Measurements from ENCODE around the gene SCUBE2.
"Not testable (repeated sequence)": the region's sequence is repeated elsewhere in the genome, so short reads cannot be mapped to it uniquely, and the experiment has no call there.

The SCUBE2 gene

DNA sequence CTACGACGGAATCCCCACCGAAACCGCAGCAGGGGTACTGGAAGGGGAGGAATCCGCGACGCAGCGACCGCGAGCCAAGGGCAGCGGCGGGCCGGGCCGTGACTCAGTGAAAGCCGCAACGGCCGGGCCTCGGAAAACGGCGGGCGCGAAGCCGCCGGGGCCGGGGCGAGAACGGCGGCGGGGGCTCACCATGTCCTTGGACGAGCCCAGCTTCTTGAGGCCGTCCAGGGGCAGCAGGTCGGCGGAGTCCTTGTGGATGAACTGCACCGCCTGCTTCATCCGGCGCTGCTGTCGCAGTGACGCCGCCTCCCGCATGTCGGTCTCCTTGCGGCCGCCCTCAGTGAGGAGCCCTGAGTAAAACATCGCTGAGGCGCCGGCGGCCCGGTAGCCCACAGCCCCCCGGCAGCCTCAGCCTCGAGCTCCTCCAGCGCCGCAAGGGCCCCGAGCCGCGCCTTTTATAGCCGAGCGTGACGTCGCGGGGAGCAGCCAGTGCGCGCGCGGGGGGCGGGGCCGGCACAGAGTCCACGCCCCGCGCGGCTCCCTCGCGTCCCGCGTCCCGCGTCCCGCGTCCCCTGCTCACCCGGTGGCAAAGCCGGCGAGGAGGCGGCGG, 87.7 kb downstream of the SCUBE2 start, which contains the start of gene NRIP3:
NRIP3 (minus strand) TSS at position 429 of the 610 bp plus-strand sequence; CDS start at position 363, 66 bp downstream.
- DNase-seq = no peak

DNA sequence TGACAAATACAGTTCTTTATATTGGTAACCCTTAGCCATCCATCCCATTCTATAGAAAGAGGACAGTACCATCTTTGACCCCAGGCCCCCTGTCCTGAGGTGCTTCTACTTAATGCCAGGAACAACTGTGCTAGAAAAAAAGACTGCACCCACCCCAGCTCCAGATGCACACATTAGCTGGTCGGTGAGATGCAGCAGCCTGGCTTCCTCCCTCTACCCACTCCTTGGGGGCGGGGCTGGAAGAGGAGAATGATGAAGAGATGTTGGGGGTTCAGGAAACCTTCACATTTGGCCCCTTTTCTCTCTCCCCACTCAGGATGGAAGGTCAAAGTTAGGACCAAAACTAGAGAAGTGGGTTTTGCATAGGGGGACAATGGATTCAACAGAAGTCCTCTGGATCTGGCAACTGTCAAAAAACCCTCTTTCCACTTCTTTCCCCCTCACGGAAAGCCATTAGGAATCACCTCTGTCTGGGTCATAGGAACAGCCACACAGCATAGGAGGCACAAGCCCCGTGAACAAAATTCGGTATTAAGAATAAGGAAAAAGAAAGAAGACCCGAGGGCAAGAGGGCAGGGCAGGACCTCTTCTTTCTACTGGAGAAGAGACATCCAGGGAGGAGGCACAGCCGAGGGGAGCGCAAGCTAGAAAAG, 88.4 kb downstream of the SCUBE2 start:
- DNase-seq = no peak

- no peak for DNase-seq
Measured at GRCh38 chr11:9001736-9002135, 89.7 kb downstream of the SCUBE2 start.

- no peak for DNase-seq
Measured at GRCh38 chr11:8998017-8998416, 93.4 kb downstream of the SCUBE2 start.

- no peak for DNase-seq
Measured at GRCh38 chr11:8997451-8997850, 93.9 kb downstream of the SCUBE2 start.

GRCh38 chr11:8989453-8989852, 101.9 kb downstream of the SCUBE2 start:
- DNase-seq = no peak

DNA sequence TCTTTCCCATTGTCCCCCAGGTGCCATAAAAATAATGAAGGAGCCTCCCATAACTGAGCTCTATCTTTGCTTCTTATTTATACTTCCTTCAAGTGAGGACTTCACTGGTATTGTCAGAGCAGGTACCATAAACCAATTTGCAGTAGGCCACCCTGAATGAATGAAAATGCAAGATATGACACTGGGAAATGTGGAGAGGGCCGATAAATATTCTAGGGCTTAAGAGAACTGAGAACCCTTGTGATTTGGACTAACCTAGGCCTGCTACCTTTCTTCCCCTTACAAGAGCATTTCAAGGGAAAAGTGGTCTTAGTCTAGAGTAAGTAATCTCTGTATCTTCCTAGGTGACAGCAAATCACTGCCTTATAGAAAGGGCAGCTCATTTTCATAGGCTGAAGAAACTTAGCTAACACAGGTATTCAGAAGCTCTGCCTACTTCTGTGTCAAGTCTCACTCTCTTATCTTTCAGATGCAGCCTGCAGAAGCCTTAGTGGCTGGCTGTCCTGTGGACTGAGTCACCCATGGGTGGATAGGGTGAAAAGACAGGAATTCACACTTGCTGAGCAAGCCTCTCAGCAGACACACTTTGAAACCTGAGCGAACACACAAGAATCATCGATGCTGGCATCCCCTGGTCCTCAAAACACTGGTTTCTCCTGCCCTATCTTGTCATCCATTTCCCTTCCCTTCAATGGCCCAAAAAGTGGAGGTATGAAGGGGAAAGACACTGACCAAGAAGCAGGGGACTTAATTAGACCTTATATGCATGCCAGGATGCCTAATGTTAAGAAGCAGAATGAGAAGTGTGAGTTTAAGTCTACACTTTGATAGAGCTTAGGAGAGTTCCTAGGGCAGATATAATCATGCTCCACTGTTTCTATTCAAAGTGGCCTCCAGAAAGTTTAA, 102.8 kb downstream of the SCUBE2 start:
- no peak for DNase-seq

GRCh38 chr11:8987446-8987845, 104.0 kb downstream of the SCUBE2 start:
- no peak for DNase-seq

GRCh38 chr11:8986772-8987171, 104.6 kb downstream of the SCUBE2 start:
- not testable (repeated sequence) for DNase-seq

DNA sequence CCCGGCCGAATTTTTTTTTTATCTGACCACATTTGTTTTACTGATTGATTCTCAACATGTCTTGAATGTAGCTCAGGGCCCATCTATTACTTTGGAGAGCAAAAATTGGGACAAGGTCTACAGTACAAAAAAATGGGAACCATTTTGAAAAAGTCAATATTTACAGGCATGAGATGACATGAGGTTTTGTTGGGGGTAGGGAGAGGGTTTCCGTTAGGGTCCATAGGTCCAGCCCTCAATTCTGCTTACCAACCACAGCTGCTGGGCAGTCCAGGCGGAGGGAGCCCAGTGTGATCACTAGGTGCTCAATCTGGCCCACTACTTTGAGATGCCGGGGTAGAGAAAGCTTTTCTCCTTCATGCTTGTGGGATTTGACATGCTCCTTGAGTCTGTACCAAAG, 105.9 kb downstream of the SCUBE2 start:
- no peak for DNase-seq

DNA sequence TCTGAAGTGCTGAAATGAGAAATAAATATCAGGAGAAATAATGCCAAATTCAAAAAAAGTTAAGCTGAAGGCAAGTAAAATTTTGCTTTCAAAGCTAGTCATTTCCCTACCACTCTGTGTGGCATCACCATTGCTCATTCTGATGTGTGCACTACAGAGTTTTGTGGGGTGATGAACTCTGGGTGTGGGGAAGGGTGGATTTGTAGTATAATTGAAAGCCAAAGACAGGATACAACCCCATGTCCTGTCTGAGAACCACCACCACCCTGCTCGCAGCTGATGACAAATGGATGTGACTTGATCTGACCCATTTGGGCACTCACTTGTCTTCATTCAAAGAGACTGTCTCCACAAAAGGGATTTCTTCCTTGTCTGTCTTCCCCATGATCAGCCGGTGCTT, 107.8 kb downstream of the SCUBE2 start:
- no peak for DNase-seq

DNA sequence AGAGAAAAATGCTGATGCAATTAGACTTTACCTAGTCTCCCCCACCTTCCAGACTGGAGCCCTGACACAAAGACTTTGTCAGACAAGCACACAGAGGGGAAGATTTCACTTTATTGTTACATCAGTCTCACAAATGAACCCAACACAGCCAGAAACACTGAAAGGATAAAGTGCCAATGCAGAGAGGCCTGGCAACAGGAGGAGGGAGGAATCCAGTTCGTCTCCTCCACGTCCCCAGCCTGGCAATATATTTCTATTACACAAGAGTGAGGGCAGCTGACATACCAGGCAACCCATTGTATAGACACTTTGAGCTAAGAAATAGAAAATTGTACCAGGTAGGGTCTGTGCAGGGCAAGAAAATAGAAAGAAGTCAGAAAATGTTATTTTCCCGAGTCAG, 110.9 kb downstream of the SCUBE2 start:
- no peak for DNase-seq

GRCh38 chr11:8979365-8979764, 112.0 kb downstream of the SCUBE2 start:
- DNase-seq = not testable (repeated sequence)

DNA sequence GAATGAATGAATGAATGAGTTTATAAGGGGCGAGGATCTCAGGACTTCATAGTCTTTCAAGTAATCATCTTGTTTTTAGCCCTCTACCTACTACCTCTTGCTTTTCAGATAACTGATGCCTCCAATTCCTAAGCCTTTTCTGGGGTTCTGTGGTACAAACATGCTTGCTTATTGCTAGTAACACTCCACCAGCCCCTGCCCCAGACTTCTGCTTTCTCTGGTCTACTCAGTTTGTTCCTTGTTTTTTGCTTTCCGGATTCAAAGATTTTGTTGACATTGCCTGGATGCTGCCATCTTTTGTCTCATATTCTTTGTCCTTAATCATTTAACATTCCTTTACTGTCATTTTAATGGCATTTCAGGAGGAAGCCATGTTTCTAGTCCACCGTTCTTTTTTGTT, 118.3 kb downstream of the SCUBE2 start:
- DNase-seq = no peak

GRCh38 chr11:8971924-8972316, 119.5 kb downstream of the SCUBE2 start:
- DNase-seq = no peak

- DNase-seq = no peak
Measured at GRCh38 chr11:8971196-8971923, 120.0 kb downstream of the SCUBE2 start.

All from NCI-H524 treated with DMSO at 0.1 percent for 48 hours (cell line).